ENCODE data around the gene LIMA1.

DNA sequence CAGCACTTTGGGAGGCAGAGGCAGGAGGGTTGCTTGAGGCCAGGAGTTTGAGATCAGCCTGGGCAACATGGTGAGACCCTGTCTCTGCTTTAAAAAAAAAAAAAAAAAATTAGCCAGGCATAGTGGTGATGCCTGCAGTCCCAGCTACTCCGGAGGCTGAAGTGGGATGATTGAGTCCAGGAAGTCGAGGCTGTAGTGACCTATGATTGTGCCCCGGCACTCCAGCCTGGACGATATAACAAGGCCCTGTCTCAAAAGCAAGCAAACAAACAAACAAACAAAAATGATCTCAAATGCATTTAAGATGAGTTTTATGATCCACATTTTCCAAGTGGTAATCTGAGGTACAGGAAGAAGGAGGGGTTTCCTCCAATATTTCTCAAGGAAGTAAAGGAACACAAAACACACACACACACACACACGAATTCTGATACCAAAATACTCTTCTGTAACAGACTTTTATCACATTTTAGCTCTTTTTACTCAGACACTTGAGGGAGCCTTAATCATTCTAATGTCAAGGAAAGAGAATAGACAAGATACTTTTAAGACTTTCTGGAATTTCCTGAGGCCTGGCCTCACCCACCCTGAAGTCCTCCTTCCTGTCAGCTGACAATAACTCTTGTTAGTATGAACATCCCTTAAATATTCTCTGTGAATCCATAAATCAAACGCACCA, 71.8 kb downstream of the LIMA1 start:
- TF ChIP-seq, protein P1, sequence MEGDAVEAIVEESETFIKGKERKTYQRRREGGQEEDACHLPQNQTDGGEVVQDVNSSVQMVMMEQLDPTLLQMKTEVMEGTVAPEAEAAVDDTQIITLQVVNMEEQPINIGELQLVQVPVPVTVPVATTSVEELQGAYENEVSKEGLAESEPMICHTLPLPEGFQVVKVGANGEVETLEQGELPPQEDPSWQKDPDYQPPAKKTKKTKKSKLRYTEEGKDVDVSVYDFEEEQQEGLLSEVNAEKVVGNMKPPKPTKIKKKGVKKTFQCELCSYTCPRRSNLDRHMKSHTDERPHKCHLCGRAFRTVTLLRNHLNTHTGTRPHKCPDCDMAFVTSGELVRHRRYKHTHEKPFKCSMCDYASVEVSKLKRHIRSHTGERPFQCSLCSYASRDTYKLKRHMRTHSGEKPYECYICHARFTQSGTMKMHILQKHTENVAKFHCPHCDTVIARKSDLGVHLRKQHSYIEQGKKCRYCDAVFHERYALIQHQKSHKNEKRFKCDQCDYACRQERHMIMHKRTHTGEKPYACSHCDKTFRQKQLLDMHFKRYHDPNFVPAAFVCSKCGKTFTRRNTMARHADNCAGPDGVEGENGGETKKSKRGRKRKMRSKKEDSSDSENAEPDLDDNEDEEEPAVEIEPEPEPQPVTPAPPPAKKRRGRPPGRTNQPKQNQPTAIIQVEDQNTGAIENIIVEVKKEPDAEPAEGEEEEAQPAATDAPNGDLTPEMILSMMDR (IDR thresholded peaks at IDR 0.05): no peak
- no peak for TF ChIP-seq POLR2A (IDR thresholded peaks at IDR 0.05)
- TF ChIP-seq POLR2AphosphoS5 (IDR thresholded peaks at IDR 0.05): no peak
